ENCODE data around the gene EPN1.

The EPN1 gene

GRCh38 chr19:55698256-55698655 is 23.2 kb downstream of the EPN1 start:
- H3K14ac ChIP-seq (ENCODE audit: low read length), result no peak overlapping the region
- no peak overlapping the region for H3K23ac ChIP-seq (ENCODE audit: low read depth, low read length, poor library complexity)
- no peak overlapping the region for H3K18ac ChIP-seq (ENCODE audit: low read length)
- peaks cover 3% of the 10 kb centered on the region for H3K79me1 ChIP-seq (ENCODE audit: low read depth, low read length)
- H2BK5ac ChIP-seq (ENCODE audit: low read length), result no peak overlapping the region
- no peak overlapping the region for H2AK5ac ChIP-seq (ENCODE audit: low read depth, low read length)
- H3K4ac ChIP-seq (ENCODE audit: low read length), result no peak overlapping the region
- no peak overlapping the region for H4K8ac ChIP-seq (ENCODE audit: low read depth, low read length)
- H3K27me3 ChIP-seq (ENCODE audit: control insufficient read depth in 3 of 3, insufficient read depth in 3 of 3, low read depth in 1 of 3, low read length in 3 of 3), result no peaks in the 10 kb centered on the region
- H3K4me1 ChIP-seq (ENCODE audit: control insufficient read depth in 2 of 2, insufficient read depth in 1 of 2, low read depth in 1 of 2, low read length in 2 of 2), result no peaks in the 10 kb centered on the region
- DNase-seq (ENCODE audit: low spot score), result no peak
- peaks cover 27 to 66% of the 10 kb centered on the region in 2 donors for H3K36me3 ChIP-seq (replicated peaks in 1 of 2; ENCODE audit: control insufficient read depth in 2 of 2, insufficient read depth in 2 of 2, low read length in 2 of 2)
- H2BK120ac ChIP-seq (ENCODE audit: low read depth, low read length), result no peak overlapping the region
- H4K91ac ChIP-seq (ENCODE audit: low read depth, low read length, poor library complexity), result no peak overlapping the region
- no peak overlapping the region for H3K4me3 ChIP-seq (ENCODE audit: low read length in 2 of 2)
- H2BK15ac ChIP-seq (ENCODE audit: low read length), result no peak overlapping the region
- H3K4me2 ChIP-seq (ENCODE audit: insufficient read depth, low read length, poor library complexity, severe bottlenecking), result no peak overlapping the region
- H3K9ac ChIP-seq (ENCODE audit: low read depth, low read length, poor library complexity), result peak overlapping the region; percentile 50
- peaks cover 0 to 12% of the 10 kb centered on the region in 2 donors for H3K9me3 ChIP-seq (replicated peaks in 1 of 2; ENCODE audit: control insufficient read depth in 2 of 2, insufficient read depth in 1 of 2, low read depth in 1 of 2, low read length in 2 of 2)
- no peak overlapping the region for H2AFZ ChIP-seq (ENCODE audit: low read length)
- no CpG with 5 or more reads among the region's 17 CpGs for WGBS, 2 donors (ENCODE audit: extremely low coverage in 2 of 2, insufficient read length in 2 of 2, insufficient replicate concordance in 1 of 2)
- H2BK12ac ChIP-seq (ENCODE audit: low read length), result no peak overlapping the region
- H3K27ac ChIP-seq (replicated peaks; ENCODE audit: low read length), result no peak overlapping the region

DNA sequence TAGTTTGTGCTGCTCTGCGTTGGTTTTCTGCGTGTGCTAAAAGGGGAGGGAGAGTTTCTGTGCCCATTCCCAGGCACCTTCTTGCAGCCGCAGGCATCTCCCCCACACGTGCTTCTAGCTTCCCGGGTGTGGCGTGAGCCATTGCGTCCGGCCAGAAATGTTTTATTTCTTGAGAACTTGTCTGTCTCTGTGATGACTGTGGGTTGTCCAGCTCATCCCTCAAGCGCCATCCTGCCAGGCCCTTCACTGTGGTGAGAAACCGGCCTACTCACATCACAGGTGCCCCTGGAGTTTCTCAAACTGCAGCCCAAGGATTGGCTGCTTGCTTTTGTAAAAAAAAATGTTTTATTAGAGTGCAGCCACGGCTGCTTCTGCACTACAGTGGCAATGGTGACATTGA is 24.2 kb downstream of the EPN1 start:
- no peak overlapping the region for H4K91ac ChIP-seq (ENCODE audit: low read depth, low read length, poor library complexity)
- H3K4me1 ChIP-seq (ENCODE audit: control insufficient read depth in 2 of 2, insufficient read depth in 1 of 2, low read depth in 1 of 2, low read length in 2 of 2), result no peaks in the 10 kb centered on the region
- peaks cover 3% of the 10 kb centered on the region for H3K79me1 ChIP-seq (ENCODE audit: low read depth, low read length)
- H4K8ac ChIP-seq (ENCODE audit: low read depth, low read length), result no peak overlapping the region
- H3K27ac ChIP-seq (replicated peaks; ENCODE audit: low read length), result no peak overlapping the region
- no peak overlapping the region for H3K9ac ChIP-seq (ENCODE audit: low read depth, low read length, poor library complexity)
- WGBS, 2 donors (ENCODE audit: extremely low coverage in 2 of 2, insufficient read length in 2 of 2, insufficient replicate concordance in 1 of 2), result no CpG with 5 or more reads among the region's 11 CpGs
- peaks cover 0 to 17% of the 10 kb centered on the region in 2 donors for H3K9me3 ChIP-seq (replicated peaks in 1 of 2; ENCODE audit: control insufficient read depth in 2 of 2, insufficient read depth in 1 of 2, low read depth in 1 of 2, low read length in 2 of 2)
- no peak overlapping the region for H3K18ac ChIP-seq (ENCODE audit: low read length)
- no peak overlapping the region for H2AK5ac ChIP-seq (ENCODE audit: low read depth, low read length)
- no peak overlapping the region for H3K4ac ChIP-seq (ENCODE audit: low read length)
- H2BK120ac ChIP-seq (ENCODE audit: low read depth, low read length), result no peak overlapping the region
- no peak overlapping the region for H2BK15ac ChIP-seq (ENCODE audit: low read length)
- DNase-seq (ENCODE audit: low spot score), result no peak
- no peak overlapping the region for H3K23ac ChIP-seq (ENCODE audit: low read depth, low read length, poor library complexity)
- no peak overlapping the region for H2AFZ ChIP-seq (ENCODE audit: low read length)
- H3K36me3 ChIP-seq (replicated peaks in 1 of 2; ENCODE audit: control insufficient read depth in 2 of 2, insufficient read depth in 2 of 2, low read length in 2 of 2), result peaks cover 22 to 57% of the 10 kb centered on the region in 2 donors
- no peak overlapping the region for H3K4me2 ChIP-seq (ENCODE audit: insufficient read depth, low read length, poor library complexity, severe bottlenecking)
- H2BK5ac ChIP-seq (ENCODE audit: low read length), result no peak overlapping the region
- no peak overlapping the region for H3K14ac ChIP-seq (ENCODE audit: low read length)
- no peaks in the 10 kb centered on the region for H3K27me3 ChIP-seq (ENCODE audit: control insufficient read depth in 3 of 3, insufficient read depth in 3 of 3, low read depth in 1 of 3, low read length in 3 of 3)
- H3K4me3 ChIP-seq (ENCODE audit: low read length in 2 of 2), result no peak overlapping the region
- H2BK12ac ChIP-seq (ENCODE audit: low read length), result no peak overlapping the region

DNA sequence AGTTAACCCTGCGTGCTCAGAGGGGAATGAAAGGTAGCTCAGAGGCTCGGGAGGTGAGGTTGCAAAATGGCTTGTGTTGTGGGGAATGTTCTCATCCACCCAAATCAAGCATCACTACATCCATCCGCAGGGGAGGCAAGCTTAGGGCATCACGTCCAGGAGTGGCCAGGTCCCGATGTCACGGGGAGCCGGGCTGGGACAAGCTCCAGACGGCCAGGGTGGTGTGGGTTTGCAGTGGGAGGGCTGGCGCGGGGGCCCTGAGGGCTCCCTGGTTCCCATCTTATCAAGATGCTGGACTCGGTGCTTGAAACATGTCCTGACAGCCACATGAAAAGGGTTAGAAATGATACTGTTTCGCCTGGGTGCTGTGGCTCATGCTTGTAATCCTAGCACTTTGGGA is 25.8 kb downstream of the EPN1 start:
- H3K18ac ChIP-seq (ENCODE audit: low read length), result no peak overlapping the region
- H3K27me3 ChIP-seq (ENCODE audit: control insufficient read depth in 3 of 3, insufficient read depth in 3 of 3, low read depth in 1 of 3, low read length in 3 of 3), result no peaks in the 10 kb centered on the region
- H4K8ac ChIP-seq (ENCODE audit: low read depth, low read length), result no peak overlapping the region
- H2BK5ac ChIP-seq (ENCODE audit: low read length), result no peak overlapping the region
- no peak overlapping the region for H2AK5ac ChIP-seq (ENCODE audit: low read depth, low read length)
- H3K79me1 ChIP-seq (ENCODE audit: low read depth, low read length), result peaks cover 3% of the 10 kb centered on the region
- H2BK15ac ChIP-seq (ENCODE audit: low read length), result no peak overlapping the region
- no peak overlapping the region for H2BK120ac ChIP-seq (ENCODE audit: low read depth, low read length)
- H4K91ac ChIP-seq (ENCODE audit: low read depth, low read length, poor library complexity), result no peak overlapping the region
- DNase-seq (ENCODE audit: low spot score), result no peak
- no CpG with 5 or more reads among the region's 12 CpGs for WGBS, 2 donors (ENCODE audit: extremely low coverage in 2 of 2, insufficient read length in 2 of 2, insufficient replicate concordance in 1 of 2)
- H3K27ac ChIP-seq (replicated peaks; ENCODE audit: low read length), result no peak overlapping the region
- no peak overlapping the region for H3K14ac ChIP-seq (ENCODE audit: low read length)
- no peak overlapping the region for H2BK12ac ChIP-seq (ENCODE audit: low read length)
- no peak overlapping the region for H3K4me2 ChIP-seq (ENCODE audit: insufficient read depth, low read length, poor library complexity, severe bottlenecking)
- H2AFZ ChIP-seq (ENCODE audit: low read length), result no peak overlapping the region
- peaks cover 15 to 47% of the 10 kb centered on the region in 2 donors for H3K36me3 ChIP-seq (replicated peaks in 1 of 2; ENCODE audit: control insufficient read depth in 2 of 2, insufficient read depth in 2 of 2, low read length in 2 of 2)
- H3K9ac ChIP-seq (ENCODE audit: low read depth, low read length, poor library complexity), result no peak overlapping the region
- H3K4me1 ChIP-seq (ENCODE audit: control insufficient read depth in 2 of 2, insufficient read depth in 1 of 2, low read depth in 1 of 2, low read length in 2 of 2), result no peaks in the 10 kb centered on the region
- no peak overlapping the region for H3K4ac ChIP-seq (ENCODE audit: low read length)
- H3K23ac ChIP-seq (ENCODE audit: low read depth, low read length, poor library complexity), result no peak overlapping the region
- H3K4me3 ChIP-seq (ENCODE audit: low read length in 2 of 2), result no peak overlapping the region
- H3K9me3 ChIP-seq (replicated peaks in 1 of 2; ENCODE audit: control insufficient read depth in 2 of 2, insufficient read depth in 1 of 2, low read depth in 1 of 2, low read length in 2 of 2), result peaks cover 0 to 24% of the 10 kb centered on the region in 2 donors

DNA sequence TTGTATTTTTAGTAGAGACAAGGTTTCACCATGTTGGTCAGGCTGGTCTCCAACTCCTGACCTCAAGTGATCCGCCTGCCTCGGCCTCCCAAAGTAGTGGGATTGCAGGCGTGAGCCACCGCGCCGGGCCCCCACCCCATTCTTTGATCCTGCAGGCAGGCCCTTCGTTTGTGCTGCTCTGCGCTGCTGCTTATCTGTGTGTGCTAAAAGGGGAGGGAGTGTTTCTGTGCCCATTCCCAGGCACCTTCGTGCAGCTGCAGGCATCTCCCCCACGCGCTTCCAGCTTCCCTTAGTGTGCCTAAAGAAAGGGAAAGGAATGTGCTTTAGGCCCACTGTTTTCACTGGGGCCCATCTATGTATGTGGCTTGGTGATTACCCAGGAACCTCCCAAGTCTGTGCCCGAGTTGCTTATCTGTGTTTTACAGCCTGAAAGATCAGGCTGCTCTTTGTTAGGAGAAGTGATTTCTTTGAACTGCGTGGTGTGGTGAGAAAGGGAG is 27.2 kb downstream of the EPN1 start:
- Histone ChIP-seq H3K4ac (ENCODE audit: low read length) (no peak overlapping the region), H2AK5ac (ENCODE audit: low read depth, low read length) (no peak overlapping the region), H2BK15ac (ENCODE audit: low read length) (no peak overlapping the region), H4K91ac (ENCODE audit: low read depth, low read length, poor library complexity) (no peak overlapping the region), H3K4me3 (ENCODE audit: low read length in 2 of 2) (no peak overlapping the region), H2BK120ac (ENCODE audit: low read depth, low read length) (no peak overlapping the region), H2BK12ac (ENCODE audit: low read length) (no peak overlapping the region), H3K9me3 (replicated peaks in 1 of 2; ENCODE audit: control insufficient read depth in 2 of 2, insufficient read depth in 1 of 2, low read depth in 1 of 2, low read length in 2 of 2) (peaks cover 0 to 24% of the 10 kb centered on the region in 2 donors), H3K79me1 (ENCODE audit: low read depth, low read length) (peaks cover 2% of the 10 kb centered on the region), H4K8ac (ENCODE audit: low read depth, low read length) (no peak overlapping the region), H3K27ac (replicated peaks; ENCODE audit: low read length) (no peak overlapping the region), H3K18ac (ENCODE audit: low read length) (no peak overlapping the region), H2BK5ac (ENCODE audit: low read length) (no peak overlapping the region), H3K9ac (ENCODE audit: low read depth, low read length, poor library complexity) (no peak overlapping the region), H3K4me1 (ENCODE audit: control insufficient read depth in 2 of 2, insufficient read depth in 1 of 2, low read depth in 1 of 2, low read length in 2 of 2) (no peaks in the 10 kb centered on the region), H3K27me3 (ENCODE audit: control insufficient read depth in 3 of 3, insufficient read depth in 3 of 3, low read depth in 1 of 3, low read length in 3 of 3) (no peaks in the 10 kb centered on the region), H2AFZ (ENCODE audit: low read length) (no peak overlapping the region), H3K36me3 (replicated peaks in 1 of 2; ENCODE audit: control insufficient read depth in 2 of 2, insufficient read depth in 2 of 2, low read length in 2 of 2) (peaks cover 4 to 33% of the 10 kb centered on the region in 2 donors), H3K4me2 (ENCODE audit: insufficient read depth, low read length, poor library complexity, severe bottlenecking) (no peak overlapping the region), H3K23ac (ENCODE audit: low read depth, low read length, poor library complexity) (no peak overlapping the region), H3K14ac (ENCODE audit: low read length) (no peak overlapping the region)
- WGBS, 2 donors (ENCODE audit: extremely low coverage in 2 of 2, insufficient read length in 2 of 2, insufficient replicate concordance in 1 of 2), result no CpG with 5 or more reads among the region's 13 CpGs
- DNase-seq (ENCODE audit: low spot score), result no peak

Measured in neuronal stem cell (in vitro differentiated cells).